Measurements from ENCODE around the gene CTDSP1.

CTDSP1 gene

GRCh38 chr2:218383892-218384519 lies 15.7 kb upstream of the CTDSP1 start:
- no peak for DNase-seq (ENCODE audit: low read depth in 2 of 2)

- DNase-seq (ENCODE audit: low read depth in 2 of 2): no peak
Measured at GRCh38 chr2:218384975-218385374, 14.7 kb upstream of the CTDSP1 start.

GRCh38 chr2:218386505-218387368 lies 12.9 kb upstream of the CTDSP1 start:
- DNase-seq (ENCODE audit: low read depth in 2 of 2): no peak

- DNase-seq (ENCODE audit: low read depth in 2 of 2): no peak
Measured at GRCh38 chr2:218387369-218388194, 12.1 kb upstream of the CTDSP1 start.

GRCh38 chr2:218389333-218390150 lies 10.1 kb upstream of the CTDSP1 start:
- no peak for DNase-seq (ENCODE audit: low read depth in 2 of 2)

GRCh38 chr2:218391202-218391601 lies 8.5 kb upstream of the CTDSP1 start:
- no peak for DNase-seq (ENCODE audit: low read depth in 2 of 2)

GRCh38 chr2:218392459-218392858 lies 7.2 kb upstream of the CTDSP1 start:
- no peak for DNase-seq (ENCODE audit: low read depth in 2 of 2)

- no peak for DNase-seq (ENCODE audit: low read depth in 2 of 2)
Measured at GRCh38 chr2:218392891-218393462, 6.7 kb upstream of the CTDSP1 start.

GRCh38 chr2:218393750-218394290 lies 5.8 kb upstream of the CTDSP1 start:
- DNase-seq (ENCODE audit: low read depth in 2 of 2): no peak

- DNase-seq (ENCODE audit: low read depth in 2 of 2): no peak
Measured at GRCh38 chr2:218394298-218395089, 5.2 kb upstream of the CTDSP1 start.

GRCh38 chr2:218395090-218395444 lies 4.6 kb upstream of the CTDSP1 start:
- no peak for DNase-seq (ENCODE audit: low read depth in 2 of 2)

- DNase-seq (ENCODE audit: low read depth in 2 of 2): no peak
Measured at GRCh38 chr2:218395456-218395825, 4.2 kb upstream of the CTDSP1 start.

- peak; percentile 81 to 83 for DNase-seq (ENCODE audit: low read depth in 2 of 2)
Measured at GRCh38 chr2:218395826-218396687, 3.6 kb upstream of the CTDSP1 start.

- DNase-seq (ENCODE audit: low read depth in 2 of 2): peak in 1 of 2 donors; percentile 46
Measured at GRCh38 chr2:218396688-218397462, 2.8 kb upstream of the CTDSP1 start.

GRCh38 chr2:218397463-218397819 lies 2.2 kb upstream of the CTDSP1 start:
- no peak for DNase-seq (ENCODE audit: low read depth in 2 of 2)

GRCh38 chr2:218397820-218398436 lies 1.7 kb upstream of the CTDSP1 start:
- DNase-seq (ENCODE audit: low read depth in 2 of 2): no peak

- no peak for DNase-seq (ENCODE audit: low read depth in 2 of 2)
Measured at GRCh38 chr2:218398437-218399390, 954 bp upstream of the CTDSP1 start.

All from stimulated activated CD8-positive, alpha-beta memory T cell treated with anti-CD3 and anti-CD28 coated beads, Interleukin-7, amount 100 ng/mL, for 1 hour (primary cell).